Measurements from ENCODE around the gene MSH3.

MSH3 gene

DNA sequence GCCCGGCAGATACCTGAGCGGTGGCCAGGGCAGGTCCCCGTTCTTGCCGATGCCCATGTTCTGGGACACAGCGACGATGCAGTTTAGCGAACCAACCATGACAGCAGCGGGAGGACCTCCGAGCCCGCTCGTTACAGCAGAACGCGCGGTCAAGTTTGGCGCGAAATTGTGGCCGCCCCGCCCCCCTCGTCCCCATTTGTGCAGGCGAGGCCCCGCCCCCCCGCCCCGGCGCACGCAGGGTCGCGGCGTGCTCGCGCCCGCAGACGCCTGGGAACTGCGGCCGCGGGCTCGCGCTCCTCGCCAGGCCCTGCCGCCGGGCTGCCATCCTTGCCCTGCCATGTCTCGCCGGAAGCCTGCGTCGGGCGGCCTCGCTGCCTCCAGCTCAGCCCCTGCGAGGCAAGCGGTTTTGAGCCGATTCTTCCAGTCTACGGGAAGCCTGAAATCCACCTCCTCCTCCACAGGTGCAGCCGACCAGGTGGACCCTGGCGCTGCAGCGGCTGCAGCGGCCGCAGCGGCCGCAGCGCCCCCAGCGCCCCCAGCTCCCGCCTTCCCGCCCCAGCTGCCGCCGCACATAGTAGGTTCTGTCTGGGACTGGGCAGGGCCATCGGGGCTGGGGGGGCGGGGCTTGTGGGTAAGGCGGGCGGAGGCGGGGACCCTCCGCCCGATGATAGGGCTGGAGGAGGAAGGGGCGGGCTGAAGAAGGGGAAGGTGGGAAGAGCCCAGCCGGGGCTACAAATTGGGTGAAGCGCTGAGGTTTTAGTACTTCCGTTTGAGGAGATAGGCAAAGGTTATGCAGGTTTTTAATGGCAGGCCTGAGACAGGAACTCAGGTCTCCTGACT lies at the start of gene MSH3, which contains the start of gene DHFR:
Gene MSH3 (plus strand): TSS at position 262 of the 840 bp plus-strand sequence. CDS start 76 bp downstream, at position 338.
Gene DHFR (minus strand): TSS at position 593 of the 840 bp plus-strand sequence. CDS start 494 bp downstream, at position 99.
- peak; percentile 78 to 85 for DNase-seq (ENCODE audit: extremely low read depth in 1 of 2, low read depth in 1 of 2)

- no peak for DNase-seq (ENCODE audit: extremely low read depth in 1 of 2, low read depth in 1 of 2)
Observed at GRCh38 chr5:80607343-80607742, 47.1 kb upstream of the MSH3 start.

DNA sequence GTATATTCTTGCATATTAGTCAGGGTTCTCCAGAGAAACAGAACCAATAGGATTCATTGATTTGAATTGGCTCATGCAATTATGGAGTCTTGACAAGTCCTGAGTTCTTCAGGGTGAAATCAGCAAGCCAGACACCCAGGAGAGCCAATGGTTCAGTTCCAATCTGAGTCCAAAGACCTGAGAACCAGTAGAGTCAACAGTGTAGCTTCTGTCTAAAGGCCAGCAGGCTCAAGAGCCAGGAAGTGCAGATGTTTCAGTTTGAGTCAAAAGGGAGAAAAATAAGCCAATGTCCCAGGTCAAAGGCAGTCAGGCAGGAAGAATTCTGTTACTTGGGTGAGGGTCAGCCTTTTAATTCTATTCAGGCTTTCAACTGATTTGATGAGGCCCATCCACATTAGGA lies 46.6 kb upstream of the MSH3 start:
- DNase-seq (ENCODE audit: extremely low read depth in 1 of 2, low read depth in 1 of 2) = no peak

GRCh38 chr5:80608731-80609130 lies 45.7 kb upstream of the MSH3 start:
- no peak for DNase-seq (ENCODE audit: extremely low read depth in 1 of 2, low read depth in 1 of 2)

DNA sequence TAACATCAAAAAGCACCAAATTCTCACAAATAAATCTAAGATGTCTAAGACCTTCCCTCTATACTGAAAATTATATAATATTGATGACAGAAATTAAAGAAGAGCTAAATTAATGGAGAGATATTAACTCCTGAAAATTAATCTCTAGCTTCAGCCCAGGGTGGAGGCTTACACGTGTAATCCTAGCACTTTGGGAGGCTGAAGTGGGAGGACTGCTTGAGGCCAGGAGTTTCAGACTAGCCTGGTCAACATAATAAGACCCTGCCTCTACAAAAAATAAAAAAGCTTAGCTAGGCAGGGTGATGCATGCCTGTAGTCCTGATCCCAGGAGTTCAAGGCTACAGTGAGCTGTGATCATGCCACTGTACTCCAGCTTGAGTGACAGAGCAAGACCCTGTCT lies 44.8 kb upstream of the MSH3 start:
- no peak for DNase-seq (ENCODE audit: extremely low read depth in 1 of 2, low read depth in 1 of 2)

DNA sequence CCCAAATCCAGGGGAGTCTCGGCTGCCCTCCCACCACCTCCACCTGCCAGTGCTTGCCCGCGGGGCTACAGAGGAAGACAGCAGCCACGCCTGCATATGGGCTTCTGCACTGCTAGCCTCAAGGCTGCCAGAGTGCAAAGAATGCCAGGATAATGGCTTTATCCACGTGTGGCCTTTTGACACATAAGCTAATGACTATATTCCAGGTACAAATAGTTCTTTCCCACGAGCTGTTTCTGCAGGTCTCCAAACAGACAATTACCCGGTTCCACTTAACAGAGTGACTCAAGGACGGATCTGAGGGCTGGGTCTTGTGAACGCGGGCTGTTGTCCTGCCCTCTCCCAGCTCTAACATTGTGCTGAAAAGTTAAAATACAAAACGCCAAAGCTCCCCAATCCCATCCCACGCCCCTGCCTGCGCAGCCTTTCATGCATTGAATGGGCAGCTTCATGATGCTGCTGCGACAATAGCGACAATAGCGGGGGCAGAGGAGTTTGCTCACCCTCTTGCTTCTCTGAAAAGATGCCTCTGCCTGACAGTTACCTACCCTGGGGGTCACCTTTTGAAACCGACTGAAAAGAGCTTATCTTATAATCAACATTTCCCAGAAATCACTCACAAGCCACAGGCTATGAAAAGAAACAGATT lies 39.1 kb upstream of the MSH3 start:
- DNase-seq (ENCODE audit: extremely low read depth in 1 of 2, low read depth in 1 of 2) = no peak

DNA sequence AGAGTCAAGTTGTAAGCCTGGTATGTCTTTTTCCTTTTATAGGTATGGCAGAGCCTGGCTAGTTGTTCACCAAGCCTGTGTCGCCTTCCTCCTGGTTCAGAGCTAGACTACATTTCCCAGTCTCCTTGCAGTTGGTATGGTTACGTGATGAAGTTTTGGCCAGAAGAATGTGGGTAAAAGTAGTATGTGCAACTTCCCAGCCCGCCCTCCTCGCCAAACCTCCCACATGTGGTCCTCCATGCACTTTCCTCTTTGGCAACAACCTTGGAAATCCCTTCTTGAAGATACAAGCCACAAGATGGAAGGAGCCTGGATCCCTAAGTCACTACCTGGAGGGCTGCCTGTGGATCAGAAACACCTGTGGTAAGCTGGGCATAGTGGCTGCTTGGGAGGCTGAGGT lies 36.0 kb upstream of the MSH3 start:
- no peak for DNase-seq (ENCODE audit: extremely low read depth in 1 of 2, low read depth in 1 of 2)

GRCh38 chr5:80619086-80619485 lies 35.4 kb upstream of the MSH3 start:
- no peak for DNase-seq (ENCODE audit: extremely low read depth in 1 of 2, low read depth in 1 of 2)

- no peak for DNase-seq (ENCODE audit: extremely low read depth in 1 of 2, low read depth in 1 of 2)
Observed at GRCh38 chr5:80620211-80620610, 34.2 kb upstream of the MSH3 start.

- DNase-seq (ENCODE audit: extremely low read depth in 1 of 2, low read depth in 1 of 2) = no peak
Observed at GRCh38 chr5:80622756-80623155, 31.7 kb upstream of the MSH3 start.

DNA sequence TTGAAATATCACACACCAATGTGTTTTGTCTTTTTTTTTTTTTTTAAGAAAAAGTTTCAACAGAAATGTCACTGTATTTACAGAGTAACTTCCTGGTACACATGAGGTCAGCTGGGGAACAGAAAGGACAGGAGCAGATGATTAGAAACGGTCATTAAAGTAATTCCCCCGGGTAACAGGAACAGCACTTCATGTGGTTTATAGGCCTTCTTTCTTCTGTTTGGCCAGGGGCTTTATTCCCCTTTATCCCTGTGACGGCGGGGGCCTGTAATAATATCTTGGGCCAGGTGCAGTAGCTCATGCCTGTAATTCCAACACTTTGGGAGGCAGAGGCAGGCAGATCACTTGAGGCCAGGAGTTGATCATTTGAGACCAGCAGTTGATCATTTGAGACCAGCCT lies 30.5 kb upstream of the MSH3 start:
- no peak for DNase-seq (ENCODE audit: extremely low read depth in 1 of 2, low read depth in 1 of 2)

GRCh38 chr5:80625230-80625629 lies 29.2 kb upstream of the MSH3 start:
- DNase-seq (ENCODE audit: extremely low read depth in 1 of 2, low read depth in 1 of 2) = no peak

DNA sequence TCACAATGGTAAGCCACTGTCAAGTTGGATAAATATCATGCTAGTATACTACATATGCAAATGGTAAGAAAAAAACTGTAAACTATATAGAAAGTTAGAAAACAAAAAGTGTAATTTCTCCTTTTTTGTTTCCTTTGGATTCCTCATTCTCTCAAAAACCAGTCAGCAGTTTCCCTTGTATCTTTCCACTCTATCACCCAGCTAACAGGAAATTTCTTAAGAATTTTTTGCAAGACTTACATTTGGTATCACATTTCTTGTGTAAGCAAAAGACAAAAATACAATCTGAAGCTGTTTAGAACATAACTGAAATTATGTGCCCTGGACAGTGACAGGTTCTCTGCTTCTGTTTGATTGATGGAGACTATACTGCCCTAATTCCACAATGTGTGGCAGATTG lies 25.2 kb upstream of the MSH3 start:
- DNase-seq (ENCODE audit: extremely low read depth in 1 of 2, low read depth in 1 of 2) = no peak

GRCh38 chr5:80631278-80632259 lies 22.9 kb upstream of the MSH3 start:
- no peak for DNase-seq (ENCODE audit: extremely low read depth in 1 of 2, low read depth in 1 of 2)

GRCh38 chr5:80632700-80633099 lies 21.8 kb upstream of the MSH3 start:
- no peak for DNase-seq (ENCODE audit: extremely low read depth in 1 of 2, low read depth in 1 of 2)

DNA sequence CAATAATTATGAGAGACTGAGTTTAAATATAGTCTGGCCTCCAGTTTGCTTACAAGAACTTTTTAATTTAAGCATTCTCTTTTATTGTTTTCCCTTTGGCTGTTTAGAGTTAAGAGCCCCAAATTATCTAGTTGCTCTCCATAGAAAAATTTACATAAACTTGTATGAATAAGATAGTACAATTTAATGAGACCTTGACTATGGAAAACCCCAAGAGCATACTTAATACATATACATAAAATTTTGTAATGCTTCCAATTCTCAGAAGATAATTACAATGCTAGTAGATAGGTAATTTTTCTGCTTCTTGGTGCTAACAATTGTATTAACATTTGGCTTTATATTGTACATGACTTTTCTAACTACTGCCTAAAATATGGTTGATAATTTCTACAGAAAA lies 20.3 kb upstream of the MSH3 start:
- no peak for DNase-seq (ENCODE audit: extremely low read depth in 1 of 2, low read depth in 1 of 2)

DNA sequence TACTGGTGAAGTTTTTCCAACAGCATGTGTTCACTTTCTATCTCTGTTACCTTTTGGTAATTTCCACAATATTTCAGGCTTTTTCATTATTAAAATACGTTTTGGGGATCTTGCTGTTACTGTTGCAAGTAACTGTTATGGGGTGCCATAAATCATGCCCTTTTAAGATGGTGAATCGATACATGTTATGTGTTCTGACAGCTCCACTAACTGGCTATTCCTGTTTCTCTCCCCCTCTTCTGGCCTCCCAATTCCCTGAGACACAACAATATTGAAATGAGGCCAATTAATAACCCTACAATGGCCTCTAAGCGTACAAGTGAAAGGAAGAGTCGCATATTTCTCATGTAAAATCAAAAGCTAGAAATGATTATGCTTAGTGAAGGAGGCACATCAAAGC lies 13.1 kb upstream of the MSH3 start:
- DNase-seq (ENCODE audit: extremely low read depth in 1 of 2, low read depth in 1 of 2) = no peak

DNA sequence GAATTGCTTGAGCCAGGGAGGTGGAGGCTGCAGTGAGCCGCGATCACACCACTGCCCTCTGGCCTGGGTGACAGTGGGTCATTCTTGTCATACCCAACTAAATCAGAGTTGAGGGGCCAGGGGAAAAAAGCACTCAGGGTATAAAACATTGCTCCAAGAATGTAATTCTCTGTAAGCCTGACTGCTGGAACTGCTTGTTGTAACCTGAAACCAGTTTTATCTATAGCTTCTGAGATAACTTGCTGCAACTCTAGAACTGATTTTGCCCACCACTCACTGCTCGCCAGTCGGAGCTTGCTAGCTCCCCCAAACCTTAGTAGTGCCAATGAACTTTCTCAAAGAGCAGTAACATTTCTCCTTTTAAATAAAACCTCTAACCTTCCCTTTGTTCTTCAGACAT lies 9.6 kb upstream of the MSH3 start:
- no peak for DNase-seq (ENCODE audit: extremely low read depth in 1 of 2, low read depth in 1 of 2)

- DNase-seq (ENCODE audit: extremely low read depth in 1 of 2, low read depth in 1 of 2) = no peak
Observed at GRCh38 chr5:80646926-80647325, 7.5 kb upstream of the MSH3 start.

DNA sequence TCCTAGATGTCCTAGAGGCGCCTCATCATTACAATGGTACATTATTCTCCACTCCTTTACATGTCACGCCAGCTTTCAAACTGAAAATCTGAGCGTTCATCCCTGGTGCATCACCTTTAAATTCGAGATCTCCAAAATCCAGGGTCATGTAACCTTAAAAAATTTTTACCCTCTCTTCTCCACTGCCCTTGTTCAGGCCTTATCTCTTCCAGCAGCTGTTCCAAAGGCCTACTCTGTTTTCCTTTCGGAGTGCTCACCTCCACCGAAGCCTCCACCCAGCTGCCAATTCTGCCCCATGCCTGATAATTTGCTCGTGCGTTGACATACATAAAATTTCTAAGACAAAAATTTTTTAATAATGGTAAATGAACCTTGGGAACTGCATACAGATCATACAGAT lies 950 bp upstream of the MSH3 start:
- no peak for DNase-seq (ENCODE audit: extremely low read depth in 1 of 2, low read depth in 1 of 2)

GRCh38 chr5:80654054-80654390 lies 430 bp upstream of the MSH3 start:
- peak in 1 of 2 donors; percentile 11 for DNase-seq (ENCODE audit: extremely low read depth in 1 of 2, low read depth in 1 of 2)
